Upper lobe of right lung (tissue), 1 donor: ENCODE measurements around the gene NME3. TPM values are rescaled to one million over a fixed set of nuclear protein-coding genes. Genes with fewer than 3 reads are reported as not detected.

Source experiments
- ATAC-seq: fragments of 200-7000 bp; cut with Tn5 transposase; one replicate; pipeline ENCODE4 v1.9.1; 2020; ENCODE audit warnings: mild to moderate bottlenecking, moderate library complexity
- DNase-seq: peaks from one replicate; pipeline ENCODE4 v3.0.0-alpha.2; 2020
- H3K27ac ChIP-seq: fragments of 200-600 bp; one replicate; pipeline ENCODE4 v1.8.0; 2022
- H3K27me3 ChIP-seq: fragments of 200-600 bp; one replicate; pipeline ENCODE4 v1.8.0; 2022; ENCODE audit warnings: mild to moderate bottlenecking
- H3K36me3 ChIP-seq: fragments of 200-600 bp; one replicate; pipeline ENCODE4 v1.8.0; 2022
- H3K4me1 ChIP-seq: fragments of 200-600 bp; one replicate; pipeline ENCODE4 v1.8.0; 2022
- H3K4me3 ChIP-seq: fragments of 200-600 bp; one replicate; pipeline ENCODE4 v1.8.0; 2022; ENCODE audit warnings: mild to moderate bottlenecking
- H3K9me3 ChIP-seq: fragments of 200-600 bp; one replicate; pipeline ENCODE4 v1.8.0; 2022
- intact Hi-C: fragments of 100-400 bp; cut with DNase I; formaldehyde crosslinking; loops from one replicate; pipeline ENCODE4 v1.11.0; 2022
- total RNA-seq: library from RNA; stranded (reverse); fragmentation: NEBNext Ultra II Directional; extraction: Animal tissue kit (Norgen Biotek cat#: 25700); gene quantifications from one replicate; pipeline ENCODE4 v1.2.1, GENCODE V29; 2021
- TF ChIP-seq, protein P1 (sequence below): fragments of 200-600 bp; IDR thresholded peaks from one replicate; pipeline ENCODE4 v1.8.0; 2022; ENCODE audit warnings: antibody characterized with exemption
- donor health status: DM: no; HTN: yes; CAD: no; lungs with severe emphysema.

Gene NME3
- total RNA-seq, 1 donor from 2014 or later: 67.2 TPM

GRCh38 chr16:1774448-1774780, 3.1 kb upstream of the NME3 start:
- H3K9me3 ChIP-seq: no peaks in the 10 kb centered on the region
- DNase-seq: no peak
- ATAC-seq: no peak
- TF ChIP-seq, protein P1, sequence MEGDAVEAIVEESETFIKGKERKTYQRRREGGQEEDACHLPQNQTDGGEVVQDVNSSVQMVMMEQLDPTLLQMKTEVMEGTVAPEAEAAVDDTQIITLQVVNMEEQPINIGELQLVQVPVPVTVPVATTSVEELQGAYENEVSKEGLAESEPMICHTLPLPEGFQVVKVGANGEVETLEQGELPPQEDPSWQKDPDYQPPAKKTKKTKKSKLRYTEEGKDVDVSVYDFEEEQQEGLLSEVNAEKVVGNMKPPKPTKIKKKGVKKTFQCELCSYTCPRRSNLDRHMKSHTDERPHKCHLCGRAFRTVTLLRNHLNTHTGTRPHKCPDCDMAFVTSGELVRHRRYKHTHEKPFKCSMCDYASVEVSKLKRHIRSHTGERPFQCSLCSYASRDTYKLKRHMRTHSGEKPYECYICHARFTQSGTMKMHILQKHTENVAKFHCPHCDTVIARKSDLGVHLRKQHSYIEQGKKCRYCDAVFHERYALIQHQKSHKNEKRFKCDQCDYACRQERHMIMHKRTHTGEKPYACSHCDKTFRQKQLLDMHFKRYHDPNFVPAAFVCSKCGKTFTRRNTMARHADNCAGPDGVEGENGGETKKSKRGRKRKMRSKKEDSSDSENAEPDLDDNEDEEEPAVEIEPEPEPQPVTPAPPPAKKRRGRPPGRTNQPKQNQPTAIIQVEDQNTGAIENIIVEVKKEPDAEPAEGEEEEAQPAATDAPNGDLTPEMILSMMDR: no peak
- peaks cover 29% of the 10 kb centered on the region for H3K4me1 ChIP-seq
- H3K36me3 ChIP-seq: peaks cover 24% of the 10 kb centered on the region
- H3K27ac ChIP-seq: no peak overlapping the region
- intact Hi-C loops: no loop called here
- H3K4me3 ChIP-seq: peak overlapping the region; percentile 90
- H3K27me3 ChIP-seq: no peaks in the 10 kb centered on the region

- Histone ChIP-seq H3K27ac (peak overlapping the region; percentile 93), H3K9me3 (no peaks in the 10 kb centered on the region), H3K36me3 (peaks cover 22% of the 10 kb centered on the region), H3K4me3 (peak overlapping the region; percentile 90), H3K27me3 (no peaks in the 10 kb centered on the region), H3K4me1 (peaks cover 29% of the 10 kb centered on the region)
- TF ChIP-seq, protein P1: no peak
- no peak for DNase-seq
- intact Hi-C loops: no loop called here
- ATAC-seq: no peak
Observed at GRCh38 chr16:1773703-1774447, 2.5 kb upstream of the NME3 start.

DNA sequence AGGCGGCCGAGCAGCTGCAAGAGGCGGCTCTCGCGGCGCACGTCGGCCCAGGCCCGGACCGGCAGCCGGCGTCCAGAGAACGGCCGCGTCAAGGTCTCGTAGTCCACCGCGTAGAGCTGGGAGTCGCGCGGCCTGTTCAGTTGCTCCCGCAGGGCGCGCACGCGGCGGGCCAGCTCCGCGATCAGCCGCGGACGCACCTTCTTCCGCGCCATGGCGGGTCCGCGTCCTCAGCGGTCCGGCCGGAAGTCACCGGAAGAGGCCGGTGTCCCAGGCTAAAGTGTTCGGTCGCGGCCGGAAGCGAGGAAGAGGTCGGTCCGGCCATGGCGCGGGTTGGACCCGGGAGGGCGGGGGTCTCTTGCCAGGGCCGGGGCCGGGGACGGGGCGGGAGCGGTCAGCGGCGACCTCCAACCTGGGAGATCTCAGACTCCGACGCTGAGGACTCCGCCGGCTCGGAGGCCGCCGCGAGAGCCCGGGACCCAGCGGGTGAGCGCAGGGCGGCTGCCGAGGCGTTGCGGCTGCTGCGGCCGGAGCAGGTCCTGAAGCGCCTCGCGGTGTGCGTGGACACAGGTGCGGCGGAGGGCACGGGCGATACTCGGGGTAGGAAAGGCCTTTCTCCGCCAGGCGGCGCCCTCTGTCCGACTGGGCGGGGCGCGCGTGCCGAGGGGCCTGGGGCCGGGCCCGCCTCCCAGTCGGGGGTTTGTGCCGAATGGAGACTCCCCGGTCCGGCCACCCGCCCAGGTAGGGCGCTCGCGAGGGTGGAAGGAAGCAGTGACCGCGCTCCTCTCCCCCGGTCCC, 1.8 kb upstream of the NME3 start, which contains the start of gene MRPS34:
Gene MRPS34 (minus strand): TSS at position 227 of the 795 bp plus-strand sequence. CDS start 15 bp downstream, at position 212.
- Histone ChIP-seq H3K4me1 (peaks cover 29% of the 10 kb centered on the region), H3K4me3 (peak within 1 kb of the TSS; percentile 90), H3K27me3 (no peaks in the 10 kb centered on the region), H3K36me3 (peaks cover 19% of the 10 kb centered on the region), H3K27ac (peak within 1 kb of the TSS; percentile 93), H3K9me3 (no peaks in the 10 kb centered on the region)
- ATAC-seq (peak; percentile 83), DNase-seq (peak; percentile 92)
- intact Hi-C loops: no loop called here
- TF ChIP-seq, protein P1: peak; percentile 76

- intact Hi-C loops: no loop called here
- TF ChIP-seq, protein P1: no peak
- ATAC-seq (peak; percentile 1), DNase-seq (no peak)
- peak within 1 kb of the TSS; percentile 93 for H3K27ac ChIP-seq
- no peaks in the 10 kb centered on the region for H3K9me3 ChIP-seq
- peak within 1 kb of the TSS; percentile 90 for H3K4me3 ChIP-seq
- peaks cover 29% of the 10 kb centered on the region for H3K4me1 ChIP-seq
- peaks cover 16% of the 10 kb centered on the region for H3K36me3 ChIP-seq
- H3K27me3 ChIP-seq: no peaks in the 10 kb centered on the region
Observed at GRCh38 chr16:1772362-1772907, 1.1 kb upstream of the NME3 start, which contains the start of gene EME2. TSS of gene EME2 (plus strand) at chr16:1772810. CDS start at chr16:1773228, 418 bp downstream.

- Histone ChIP-seq H3K4me3 (peak overlapping the region; percentile 90), H3K36me3 (peaks cover 16% of the 10 kb centered on the region), H3K27me3 (no peaks in the 10 kb centered on the region), H3K27ac (peak overlapping the region; percentile 93), H3K9me3 (no peaks in the 10 kb centered on the region), H3K4me1 (peaks cover 29% of the 10 kb centered on the region)
- TF ChIP-seq, protein P1: no peak
- ATAC-seq (no peak), DNase-seq (no peak)
- intact Hi-C loops: no loop called here
Observed at GRCh38 chr16:1771864-1772361, 570 bp upstream of the NME3 start.
